NCI-H2196 treated with DMSO at 0.1 percent for 48 hours (cell line): ENCODE measurements around the gene DUSP28.

Source experiments
- DNase-seq: peaks from one replicate; lab custom pipeline; 2025; ENCODE audit not compliant: unreplicated experiment; lab: John Stamatoyannopoulos, UW

DUSP28 gene

DNA sequence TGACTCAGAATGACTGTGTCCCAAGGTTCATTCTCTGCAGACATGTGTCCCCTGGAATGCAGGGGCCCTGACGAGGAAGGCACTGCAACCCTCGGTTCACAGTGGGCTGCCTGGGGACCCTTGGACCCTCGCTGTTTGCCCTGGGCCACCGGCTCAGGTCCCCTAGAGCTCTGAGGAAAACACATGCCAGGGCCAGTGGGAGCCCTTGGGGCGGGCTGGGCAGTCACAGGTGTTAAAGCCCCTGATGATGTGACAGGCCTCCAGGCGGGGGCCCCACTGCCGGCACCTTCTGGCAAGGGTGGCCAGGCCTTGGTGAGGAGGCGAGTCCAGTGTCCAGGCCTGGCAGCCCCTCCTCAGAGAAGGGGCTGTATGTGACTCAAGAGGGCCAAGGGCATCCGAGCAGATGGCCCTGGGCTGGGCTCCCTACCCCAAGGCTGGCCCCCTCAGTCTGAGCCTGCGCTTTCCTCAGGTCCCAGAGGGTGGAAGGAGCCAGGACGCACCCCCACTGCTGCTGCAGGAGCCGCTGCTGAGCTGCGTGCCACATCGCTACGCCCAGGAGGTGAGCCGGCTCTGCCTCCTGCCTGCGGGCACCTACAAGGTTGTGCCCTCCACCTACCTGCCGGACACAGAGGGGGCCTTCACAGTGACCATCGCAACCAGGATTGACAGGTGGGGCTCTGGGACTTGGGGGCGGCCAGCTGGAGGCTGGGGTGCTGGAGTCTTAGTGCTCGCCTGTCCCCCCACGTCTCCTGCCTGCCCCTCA is 37.4 kb downstream of the DUSP28 start:
- DNase-seq, result no peak

- no peak for DNase-seq
Observed at GRCh38 chr2:240598311-240598911, 38.3 kb downstream of the DUSP28 start.

DNA sequence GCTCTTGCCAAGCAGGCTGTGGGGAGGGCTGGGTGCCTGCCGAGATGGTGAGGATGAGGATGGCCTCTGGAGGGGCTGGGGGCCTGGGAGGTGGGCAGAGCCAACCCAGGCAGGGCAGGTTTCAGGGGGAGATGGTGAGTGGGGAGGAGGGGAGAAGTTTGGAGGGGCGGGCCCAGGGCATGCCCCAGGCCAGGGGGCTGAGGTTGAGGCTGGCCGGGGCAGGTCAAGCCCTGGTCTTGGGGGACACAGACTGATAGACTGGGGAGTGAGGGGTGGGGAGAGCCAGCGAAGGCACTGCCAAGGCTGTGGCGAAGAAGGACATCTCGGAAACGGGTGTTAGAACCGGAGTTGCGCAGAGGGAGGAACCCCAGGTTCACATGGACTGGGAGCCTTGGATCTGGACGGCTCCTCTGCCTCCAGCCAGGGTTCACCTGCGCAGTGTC is 39.0 kb downstream of the DUSP28 start:
- DNase-seq, result no peak

- no peak for DNase-seq
Observed at GRCh38 chr2:240600451-240600961, 40.3 kb downstream of the DUSP28 start.

DNA sequence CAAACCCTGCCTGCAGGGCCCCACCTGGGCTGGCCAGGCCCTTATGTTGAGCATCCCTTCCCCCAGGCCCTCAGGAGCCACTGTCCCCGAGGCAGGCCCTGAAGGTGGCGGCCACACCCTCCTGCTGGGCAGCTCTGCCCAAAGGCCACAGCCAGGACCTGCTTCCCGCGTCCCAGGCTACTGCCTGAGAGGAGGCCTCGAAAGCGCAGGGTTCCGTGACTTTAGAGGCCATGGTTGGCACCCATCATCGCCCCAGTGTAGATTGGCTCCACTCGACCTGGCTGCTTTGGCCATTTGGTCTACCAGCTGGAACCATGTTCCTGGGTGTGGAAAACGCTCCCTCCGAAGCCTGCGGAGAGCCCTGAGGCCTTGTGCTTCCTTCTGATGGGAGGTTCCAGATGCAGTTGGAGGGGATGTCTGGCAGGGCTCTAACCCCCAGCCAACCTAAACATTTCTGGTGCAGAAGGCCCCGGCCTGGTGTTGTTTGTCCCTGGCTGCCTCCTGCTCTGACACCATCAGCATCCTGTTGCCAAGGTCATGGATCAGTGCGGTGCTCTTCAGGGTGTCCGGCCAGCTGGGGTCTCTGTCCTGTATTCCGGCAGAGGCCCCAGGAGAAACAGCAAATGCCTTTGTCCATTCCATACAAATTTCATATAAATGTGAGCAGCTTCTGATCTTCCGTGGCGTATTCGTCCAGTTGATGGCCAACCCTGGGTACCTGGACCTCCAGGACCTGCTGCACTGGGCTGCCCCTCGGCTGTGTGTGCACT is 41.1 kb downstream of the DUSP28 start:
- no peak for DNase-seq

DNA sequence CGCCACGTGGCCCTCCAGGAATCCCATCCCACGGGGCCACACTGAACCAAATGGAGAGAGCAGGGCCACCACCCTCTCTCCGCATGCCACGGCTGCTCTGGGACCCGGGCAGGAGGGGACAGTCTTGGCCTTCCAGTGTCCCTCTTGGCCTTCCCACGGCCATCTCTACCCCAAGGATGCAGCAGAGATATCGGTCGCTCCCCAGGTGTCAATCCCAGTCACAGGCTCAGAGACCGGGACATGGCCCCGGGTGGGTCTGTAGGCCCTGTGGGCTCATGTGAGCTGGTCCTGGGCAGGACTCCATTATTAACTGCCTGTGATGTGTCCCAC is 41.6 kb downstream of the DUSP28 start:
- DNase-seq, result no peak

- DNase-seq, result no peak
Observed at GRCh38 chr2:240602266-240603050, 42.3 kb downstream of the DUSP28 start.

DNA sequence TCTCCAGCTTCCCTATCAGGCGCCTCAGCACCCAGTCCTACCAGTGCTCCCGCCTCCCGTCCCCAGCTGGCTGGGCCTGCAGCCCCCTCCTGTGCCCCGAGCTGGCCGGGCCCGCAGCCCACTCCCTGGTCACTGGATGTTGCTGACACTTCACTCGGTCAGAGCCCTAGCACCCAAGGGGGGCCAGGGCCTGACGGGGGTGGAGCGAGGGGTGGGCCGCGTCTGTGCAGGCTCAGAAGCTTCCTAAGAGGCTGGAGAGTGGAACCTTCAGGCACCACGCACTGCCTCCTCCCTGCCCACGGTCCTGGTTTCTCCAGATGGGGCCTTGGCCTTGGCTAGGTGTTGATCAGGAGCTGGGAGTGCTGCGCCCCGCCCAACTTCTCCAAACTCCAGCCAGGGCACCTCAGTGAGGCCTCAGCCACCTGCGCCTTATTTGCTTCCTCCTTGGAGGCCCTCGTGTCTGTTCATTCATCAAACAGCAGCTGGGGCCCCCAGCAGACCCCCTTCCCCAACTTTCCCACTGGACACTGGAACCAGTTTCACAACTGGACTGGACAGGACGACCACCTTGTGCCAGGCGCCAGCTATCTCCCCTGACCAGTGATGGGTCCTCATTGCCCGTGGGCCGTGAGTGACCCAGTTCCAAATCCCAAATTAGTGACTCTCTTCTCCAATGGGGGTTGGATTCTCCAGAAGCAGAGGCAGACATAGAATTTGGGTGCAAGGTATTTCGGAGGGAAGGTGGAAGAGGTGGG is 43.1 kb downstream of the DUSP28 start:
- DNase-seq, result no peak

GRCh38 chr2:240603846-240604245 is 43.7 kb downstream of the DUSP28 start:
- no peak for DNase-seq

- peak; percentile 80 for DNase-seq
Observed at GRCh38 chr2:240604291-240604938, 44.3 kb downstream of the DUSP28 start.

DNA sequence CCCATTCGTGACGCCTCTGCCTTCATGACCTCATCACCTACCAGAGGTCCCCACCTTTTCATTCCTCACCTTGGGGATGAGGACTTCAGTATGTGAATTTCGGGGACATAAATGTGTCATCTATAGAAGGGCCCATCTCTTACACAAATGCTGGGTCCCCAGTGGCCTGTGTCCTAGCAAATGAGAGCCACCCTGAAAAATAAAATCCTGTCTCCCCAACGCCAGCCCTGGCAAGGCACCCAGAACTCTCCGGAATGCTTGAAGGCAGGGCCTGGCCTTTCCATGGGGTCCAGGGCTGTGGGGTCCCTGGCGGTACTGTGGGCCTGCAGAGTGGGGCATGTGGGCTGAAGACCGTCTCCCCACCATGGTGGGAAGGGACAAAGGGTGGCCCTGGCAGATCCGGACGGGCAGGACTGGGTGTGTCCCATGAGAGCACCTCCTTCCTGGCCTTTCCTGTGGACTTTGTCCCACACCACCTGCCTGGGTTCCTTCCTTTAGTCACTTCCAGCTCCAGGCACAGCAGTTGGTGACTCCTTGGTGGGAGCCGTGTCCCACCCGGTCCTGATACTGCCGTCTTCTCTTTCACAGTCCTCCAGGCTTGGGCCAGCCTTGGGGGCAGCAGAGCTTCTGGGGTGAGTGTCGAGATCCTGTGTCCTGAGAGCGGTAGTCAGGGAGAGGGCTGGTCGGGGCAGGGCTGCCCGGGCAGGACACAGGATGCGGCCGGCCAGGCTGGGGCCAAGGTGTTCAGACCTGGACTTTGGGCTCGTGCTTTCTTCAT is 45.0 kb downstream of the DUSP28 start:
- DNase-seq, result no peak

GRCh38 chr2:240605867-240606743 is 45.9 kb downstream of the DUSP28 start:
- DNase-seq, result no peak

GRCh38 chr2:240611601-240612210 is 51.5 kb downstream of the DUSP28 start:
- DNase-seq, result no peak
